Chondrocyte (in vitro differentiated cells): Measurements from ENCODE around the gene ZNF382. TPM values are rescaled to one million over a fixed set of nuclear protein-coding genes. Genes with fewer than 3 reads are reported as not detected.
A peak's percentile ranks its signal among the peaks of the same experiment; 100 is the strongest.
"Not testable (repeated sequence)": the region's sequence is repeated elsewhere in the genome, so short reads cannot be mapped to it uniquely, and the experiment has no call there.

Experiments
- DNase-seq: peaks from one replicate; pipeline ENCODE4 v3.0.0; 2021; ENCODE audit warnings: mixed read lengths, low spot score
- H3K27ac Mint-ChIP-seq: one replicate; pipeline ENCODE4 v1.8.0; 2021; ENCODE audit warnings: mild to moderate bottlenecking, moderate library complexity, mixed read lengths; ENCODE audit not compliant: unreplicated experiment
- H3K27me3 Mint-ChIP-seq: 2 replicates; pipeline ENCODE4 v1.8.0; 2021; ENCODE audit warnings: low read depth, mixed read lengths
- H3K36me3 Mint-ChIP-seq: 2 replicates; pipeline ENCODE4 v1.8.0; 2021; ENCODE audit warnings: low read depth, mixed read lengths
- H3K4me1 Mint-ChIP-seq: 2 replicates; pipeline ENCODE4 v1.8.0; 2021; ENCODE audit warnings: low read depth, mild to moderate bottlenecking, mixed read lengths
- H3K4me3 Mint-ChIP-seq: one replicate; pipeline ENCODE4 v1.8.0; 2021; ENCODE audit warnings: mild to moderate bottlenecking, moderate library complexity, mixed read lengths; ENCODE audit not compliant: unreplicated experiment
- H3K9me3 Mint-ChIP-seq: 2 replicates; pipeline ENCODE4 v1.8.0; 2021; ENCODE audit warnings: low read depth, mixed read lengths
- total RNA-seq: library from RNA; stranded (reverse); gene quantifications from 3 replicates; pipeline ENCODE4 v1.2.1, GENCODE V29; 2021
- TF ChIP-seq, protein P1 (sequence below): fragments of 200-600 bp; sonication (generic); IDR thresholded peaks from 2 replicates; pipeline ENCODE4 v1.5.0; 2021; ENCODE audit warnings: antibody characterized with exemption, mild to moderate bottlenecking, moderate library complexity

ZNF382 gene
- total RNA-seq, 1 donor from 2014 or later, result 12.5 TPM

DNA sequence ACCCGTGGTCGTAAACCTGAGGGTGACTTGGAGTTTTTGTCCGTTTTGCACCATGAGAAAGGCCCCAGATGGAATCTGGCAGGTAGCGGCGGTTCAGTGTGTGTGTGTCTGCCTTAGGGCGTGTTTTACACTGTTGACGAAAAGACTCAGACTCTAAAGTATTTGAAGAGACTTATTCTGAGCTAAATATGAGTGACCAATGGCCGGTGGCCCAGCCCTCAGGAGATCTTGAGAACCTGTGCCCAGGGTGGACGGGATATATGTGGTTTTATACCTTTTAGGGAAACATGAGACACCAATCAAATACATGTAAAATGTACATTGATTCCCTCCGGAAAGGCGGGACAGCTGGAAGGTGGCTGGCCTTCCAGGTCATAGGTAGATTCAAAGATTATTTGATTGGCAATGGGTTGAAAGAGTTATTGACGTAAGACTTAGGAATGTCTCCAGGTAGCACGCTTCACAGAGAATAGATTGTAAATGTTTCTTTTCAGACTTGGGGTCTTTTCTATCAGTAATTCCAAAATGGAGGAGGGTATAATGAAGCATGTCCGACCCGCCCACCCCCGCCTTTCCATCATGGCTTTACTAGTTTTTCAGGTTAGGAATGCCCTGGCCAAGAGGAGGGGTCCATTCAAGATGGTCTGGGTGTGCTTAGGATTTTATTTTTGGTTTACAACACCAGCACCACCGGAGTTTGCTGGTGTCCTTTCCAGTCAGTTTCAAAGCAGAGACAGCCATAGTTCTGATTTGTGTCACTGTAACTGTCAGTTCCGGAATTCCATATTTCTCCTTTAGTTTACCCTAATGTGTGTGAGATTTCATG, 31.0 kb upstream of the ZNF382 start:
- Mint-ChIP-seq H3K36me3 (peaks cover 23% of the 10 kb centered on the region), H3K9me3 (no peaks in the 10 kb centered on the region), H3K4me1 (peaks cover 27% of the 10 kb centered on the region), H3K27ac (peak overlapping the region; percentile 99), H3K27me3 (no peaks in the 10 kb centered on the region), H3K4me3 (peak overlapping the region; percentile 92)
- TF ChIP-seq, protein P1, sequence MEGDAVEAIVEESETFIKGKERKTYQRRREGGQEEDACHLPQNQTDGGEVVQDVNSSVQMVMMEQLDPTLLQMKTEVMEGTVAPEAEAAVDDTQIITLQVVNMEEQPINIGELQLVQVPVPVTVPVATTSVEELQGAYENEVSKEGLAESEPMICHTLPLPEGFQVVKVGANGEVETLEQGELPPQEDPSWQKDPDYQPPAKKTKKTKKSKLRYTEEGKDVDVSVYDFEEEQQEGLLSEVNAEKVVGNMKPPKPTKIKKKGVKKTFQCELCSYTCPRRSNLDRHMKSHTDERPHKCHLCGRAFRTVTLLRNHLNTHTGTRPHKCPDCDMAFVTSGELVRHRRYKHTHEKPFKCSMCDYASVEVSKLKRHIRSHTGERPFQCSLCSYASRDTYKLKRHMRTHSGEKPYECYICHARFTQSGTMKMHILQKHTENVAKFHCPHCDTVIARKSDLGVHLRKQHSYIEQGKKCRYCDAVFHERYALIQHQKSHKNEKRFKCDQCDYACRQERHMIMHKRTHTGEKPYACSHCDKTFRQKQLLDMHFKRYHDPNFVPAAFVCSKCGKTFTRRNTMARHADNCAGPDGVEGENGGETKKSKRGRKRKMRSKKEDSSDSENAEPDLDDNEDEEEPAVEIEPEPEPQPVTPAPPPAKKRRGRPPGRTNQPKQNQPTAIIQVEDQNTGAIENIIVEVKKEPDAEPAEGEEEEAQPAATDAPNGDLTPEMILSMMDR, result no peak
- DNase-seq, result no peak

DNA sequence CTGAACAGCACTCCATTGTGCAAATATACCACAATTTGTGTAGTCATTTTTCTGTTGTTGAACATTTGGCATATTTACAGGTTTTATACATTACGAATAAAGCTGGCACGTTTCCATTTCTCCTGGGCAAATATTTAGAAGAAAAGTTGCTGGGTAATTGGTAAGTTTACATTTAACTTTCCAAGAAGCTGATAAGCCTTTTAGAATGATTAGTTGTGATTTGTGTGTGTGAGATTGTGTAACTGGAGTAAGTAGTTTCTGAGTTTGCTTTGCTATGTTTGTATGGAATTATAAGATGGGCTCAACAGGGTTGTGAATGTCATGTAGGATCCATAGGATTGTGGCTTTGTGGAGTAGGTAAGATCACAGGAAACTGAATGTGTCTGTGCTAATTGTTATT, 30.4 kb upstream of the ZNF382 start:
- peak overlapping the region; percentile 92 for H3K4me3 Mint-ChIP-seq
- H3K9me3 Mint-ChIP-seq, result no peaks in the 10 kb centered on the region
- H3K27ac Mint-ChIP-seq, result peak overlapping the region; percentile 99
- peaks cover 27% of the 10 kb centered on the region for H3K4me1 Mint-ChIP-seq
- no peak for DNase-seq
- peaks cover 25% of the 10 kb centered on the region for H3K36me3 Mint-ChIP-seq
- TF ChIP-seq, protein P1, result no peak
- H3K27me3 Mint-ChIP-seq, result no peaks in the 10 kb centered on the region

DNA sequence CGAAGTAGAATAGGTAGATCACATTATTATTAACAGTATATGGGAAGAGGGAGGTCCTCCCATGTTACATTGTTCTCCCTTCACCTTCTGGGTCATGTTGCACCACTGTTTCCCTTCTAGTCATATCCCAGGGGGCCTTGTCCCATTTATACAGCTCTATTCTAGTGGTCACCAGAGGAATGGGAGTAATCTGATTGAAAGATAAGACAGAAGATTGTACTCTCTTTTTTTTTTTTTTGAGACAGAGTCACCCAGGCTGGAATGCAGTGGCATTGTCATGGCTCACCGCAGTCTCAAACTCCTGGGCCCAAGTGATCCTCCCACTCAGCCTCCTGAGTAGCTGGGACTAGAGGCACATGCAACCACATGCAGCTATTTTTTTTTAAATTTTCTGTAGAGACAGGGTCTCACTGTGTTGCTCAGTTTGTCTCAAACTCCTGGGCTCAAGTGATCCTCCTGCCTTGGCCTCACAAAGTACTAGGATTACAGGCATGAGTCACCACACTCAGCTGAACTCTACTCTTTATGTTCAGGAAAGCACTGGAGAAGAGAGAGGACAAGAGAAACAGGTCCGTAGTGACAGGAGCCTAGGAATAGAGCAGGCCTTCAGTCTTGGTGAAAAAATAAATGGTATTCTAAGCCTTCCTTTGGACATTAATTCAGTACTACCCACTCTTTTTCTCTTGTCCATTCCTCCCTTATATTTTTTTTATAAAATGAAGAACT, 27.7 kb upstream of the ZNF382 start:
- Mint-ChIP-seq H3K4me1 (peaks cover 19% of the 10 kb centered on the region), H3K4me3 (no peak overlapping the region), H3K9me3 (peaks cover 3% of the 10 kb centered on the region), H3K36me3 (peaks cover 32% of the 10 kb centered on the region), H3K27me3 (no peaks in the 10 kb centered on the region), H3K27ac (no peak overlapping the region)
- no peak for DNase-seq
- TF ChIP-seq, protein P1, result no peak

DNA sequence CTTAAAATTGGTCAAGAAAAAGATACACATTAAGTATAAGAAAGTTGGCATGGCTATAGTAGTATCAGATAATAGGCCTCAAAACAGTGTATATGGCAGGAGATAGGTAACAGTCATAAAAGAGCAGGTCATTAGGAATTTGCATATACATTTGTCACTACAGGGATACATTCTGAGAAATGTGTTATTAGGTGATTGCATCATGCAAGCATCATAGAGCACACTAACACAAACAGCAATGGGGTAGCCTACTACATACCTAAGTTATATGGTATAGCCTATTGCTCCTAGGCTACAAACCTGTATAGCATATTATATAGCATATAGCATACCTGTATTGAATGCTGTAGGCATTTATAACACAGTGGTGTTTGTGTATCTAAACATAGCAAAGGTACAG, 25.9 kb upstream of the ZNF382 start:
- Mint-ChIP-seq H3K27me3 (no peaks in the 10 kb centered on the region), H3K4me3 (no peak overlapping the region), H3K4me1 (peaks cover 8% of the 10 kb centered on the region)

DNA sequence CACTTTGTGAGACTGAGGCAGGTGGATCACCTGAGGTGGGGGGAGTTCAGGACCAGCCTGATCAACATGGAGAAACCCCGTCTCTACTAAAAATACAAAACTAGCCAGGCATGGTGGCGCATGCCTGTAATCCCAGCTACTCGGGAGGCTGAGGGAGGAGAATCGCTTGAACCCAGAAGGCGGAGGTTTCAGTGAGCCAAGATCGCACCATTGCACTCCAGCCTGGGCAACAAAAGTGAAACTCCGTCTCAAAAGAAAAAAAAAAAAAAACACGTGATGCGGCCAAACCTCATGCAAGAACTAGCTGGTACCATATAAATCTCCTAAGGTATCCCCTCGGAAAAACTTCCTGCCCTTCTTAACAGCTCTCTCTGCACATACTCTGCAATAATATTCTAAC, 2.4 kb upstream of the ZNF382 start:
- H3K4me1 Mint-ChIP-seq, result peaks cover 24% of the 10 kb centered on the region
- H3K27ac Mint-ChIP-seq, H3K27me3 Mint-ChIP-seq, DNase-seq, H3K36me3 Mint-ChIP-seq, H3K4me3 Mint-ChIP-seq, H3K9me3 Mint-ChIP-seq: not testable (repeated sequence)

More for the DNA sequence above, 25.9 kb upstream of the ZNF382 start:
- H3K36me3 Mint-ChIP-seq, result peaks cover 39% of the 10 kb centered on the region
- TF ChIP-seq, protein P1, result no peak
- H3K9me3 Mint-ChIP-seq, result peaks cover 8% of the 10 kb centered on the region
- H3K27ac Mint-ChIP-seq, result no peak overlapping the region
- DNase-seq, result no peak
